Activated CD4-positive, CD25-positive, alpha-beta regulatory T cell treated with anti-CD3 and anti-CD28 coated beads, Interleukin-2, amount 50 U/mL, for 24 hours (primary cell): ENCODE results near the gene CDC14A.
"Not testable (repeated sequence)": the region's sequence is repeated elsewhere in the genome, so short reads cannot be mapped to it uniquely, and the experiment has no call there.

Experiments
- ATAC-seq, 2 donors: fragments of 150-1000 bp; cut with Tn5 transposase; one replicate each; pipeline ENCODE4 v1.10.0; 2021; ENCODE audit warnings: mild to moderate bottlenecking in 1 of 2, moderate library complexity in 1 of 2

Gene CDC14A, protein sequence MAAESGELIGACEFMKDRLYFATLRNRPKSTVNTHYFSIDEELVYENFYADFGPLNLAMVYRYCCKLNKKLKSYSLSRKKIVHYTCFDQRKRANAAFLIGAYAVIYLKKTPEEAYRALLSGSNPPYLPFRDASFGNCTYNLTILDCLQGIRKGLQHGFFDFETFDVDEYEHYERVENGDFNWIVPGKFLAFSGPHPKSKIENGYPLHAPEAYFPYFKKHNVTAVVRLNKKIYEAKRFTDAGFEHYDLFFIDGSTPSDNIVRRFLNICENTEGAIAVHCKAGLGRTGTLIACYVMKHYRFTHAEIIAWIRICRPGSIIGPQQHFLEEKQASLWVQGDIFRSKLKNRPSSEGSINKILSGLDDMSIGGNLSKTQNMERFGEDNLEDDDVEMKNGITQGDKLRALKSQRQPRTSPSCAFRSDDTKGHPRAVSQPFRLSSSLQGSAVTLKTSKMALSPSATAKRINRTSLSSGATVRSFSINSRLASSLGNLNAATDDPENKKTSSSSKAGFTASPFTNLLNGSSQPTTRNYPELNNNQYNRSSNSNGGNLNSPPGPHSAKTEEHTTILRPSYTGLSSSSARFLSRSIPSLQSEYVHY

DNA sequence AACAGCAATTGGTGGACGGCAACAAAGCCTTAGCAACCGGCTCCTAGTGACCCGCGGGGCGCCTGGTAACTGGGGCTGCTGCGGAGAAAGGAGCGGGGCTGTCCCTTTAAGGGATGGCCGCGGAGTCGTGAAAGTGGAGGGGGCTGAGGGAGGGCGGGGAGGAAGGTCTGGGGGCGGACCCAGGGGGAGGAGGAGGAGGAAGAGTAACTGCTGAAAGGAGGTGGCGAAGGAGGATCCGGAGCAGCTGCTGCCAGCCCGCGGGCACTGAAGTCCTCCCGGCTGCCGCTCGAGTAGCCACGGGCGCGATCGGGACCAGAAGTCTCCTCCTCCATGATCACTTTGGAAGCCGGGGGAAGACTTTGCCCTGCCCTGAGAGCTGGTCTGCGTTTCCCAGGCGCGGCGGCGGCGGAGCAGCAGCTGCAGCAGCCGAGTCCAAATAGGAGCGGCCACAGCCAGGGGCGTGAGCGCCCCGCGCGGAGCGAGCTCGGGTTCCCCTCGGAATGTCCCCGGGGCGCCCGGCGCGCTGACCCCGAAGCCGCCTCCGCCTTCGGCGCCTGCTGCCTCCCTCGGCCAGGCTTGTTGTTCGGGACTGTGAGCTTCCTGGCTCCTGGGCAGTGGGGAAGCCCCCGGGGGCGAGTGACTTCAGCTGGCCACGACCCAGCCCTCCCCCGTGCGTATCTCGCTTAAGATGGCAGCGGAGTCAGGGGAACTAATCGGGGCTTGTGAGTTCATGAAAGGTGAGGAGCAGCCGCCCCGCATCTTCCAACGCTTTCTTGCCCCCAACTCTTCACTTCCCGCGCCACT is at the start of gene CDC14A:
TSS of gene CDC14A (plus strand) at position 240 of the 804 bp plus-strand sequence. CDS start at position 689, 449 bp downstream.
- peak; percentile 68 for ATAC-seq

DNA sequence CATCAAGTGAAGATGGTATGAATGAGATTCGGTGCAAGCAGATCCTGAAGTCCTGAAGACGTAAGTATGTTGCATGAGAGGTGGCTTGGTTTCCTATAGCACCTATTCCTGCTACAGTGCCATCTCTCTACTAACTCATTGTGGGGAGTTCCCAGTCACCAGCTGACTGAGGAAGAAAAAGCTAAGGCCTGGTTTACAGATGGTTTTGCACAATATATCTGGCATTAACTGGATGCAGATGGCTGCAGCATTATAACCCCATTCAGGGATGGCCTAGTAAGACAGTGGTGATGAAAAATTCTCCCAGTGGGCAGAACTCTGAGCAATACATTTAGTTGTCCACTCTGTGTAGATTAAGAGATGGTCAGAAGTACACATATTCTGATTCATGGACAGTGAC is 49.6 kb upstream of the CDC14A start:
- no peak for ATAC-seq

DNA sequence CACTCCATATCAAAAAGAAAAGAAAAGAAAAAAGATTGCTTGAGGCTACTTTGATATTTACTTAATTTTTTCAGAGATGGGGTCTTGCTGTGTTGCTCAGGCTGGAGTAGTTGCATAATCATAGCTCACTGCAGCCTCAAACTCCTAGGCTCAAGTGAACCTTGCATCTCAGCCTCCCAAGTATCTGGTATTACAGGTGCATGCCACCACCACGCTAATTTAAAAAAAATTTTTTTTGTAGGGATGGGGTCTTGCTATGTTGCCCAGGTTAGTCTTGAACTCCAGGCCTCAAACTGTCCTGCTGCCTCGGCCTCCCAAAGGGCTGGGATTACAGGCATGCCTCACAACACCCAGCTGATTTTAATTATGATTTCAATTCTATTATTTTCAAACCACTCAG is 48.1 kb upstream of the CDC14A start:
- no peak for ATAC-seq

DNA sequence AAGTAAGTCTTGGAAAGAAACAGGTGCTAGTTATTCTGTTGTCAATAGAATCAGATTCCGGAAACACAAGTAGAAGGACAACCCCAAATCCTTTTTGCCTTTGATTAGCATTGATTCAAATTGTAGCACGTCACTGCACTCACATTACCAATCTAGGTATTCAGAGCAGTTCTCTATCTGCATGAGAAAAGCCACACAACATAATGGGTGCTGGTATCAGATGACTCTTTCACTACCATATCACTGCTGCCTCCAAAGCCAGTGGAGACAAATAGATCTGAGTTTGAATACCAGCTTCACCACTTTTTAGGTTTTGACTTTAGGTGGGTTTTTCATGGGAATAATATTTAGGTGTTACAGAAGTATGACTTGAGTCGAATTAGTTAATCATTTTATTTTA is 47.4 kb upstream of the CDC14A start:
- ATAC-seq: no peak

DNA sequence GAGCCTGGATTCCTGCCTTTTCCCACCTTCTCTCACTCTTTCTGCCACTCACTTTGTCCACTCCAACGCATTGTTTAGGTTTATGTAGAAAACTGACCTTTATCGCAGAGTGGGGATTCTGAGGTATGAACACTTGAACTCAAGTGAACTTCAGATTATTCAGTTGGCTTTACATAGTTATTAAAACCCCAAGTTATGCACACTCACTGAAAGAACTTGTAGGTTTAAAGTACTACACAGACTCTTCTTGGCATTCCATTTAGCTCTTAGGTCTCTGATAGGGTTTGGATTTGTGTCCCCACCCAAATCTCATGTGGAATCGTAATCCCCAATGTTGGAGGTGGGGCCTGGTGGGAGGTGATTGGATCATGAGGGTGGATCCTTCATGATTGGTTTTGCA is 46.4 kb upstream of the CDC14A start:
- no peak for ATAC-seq

DNA sequence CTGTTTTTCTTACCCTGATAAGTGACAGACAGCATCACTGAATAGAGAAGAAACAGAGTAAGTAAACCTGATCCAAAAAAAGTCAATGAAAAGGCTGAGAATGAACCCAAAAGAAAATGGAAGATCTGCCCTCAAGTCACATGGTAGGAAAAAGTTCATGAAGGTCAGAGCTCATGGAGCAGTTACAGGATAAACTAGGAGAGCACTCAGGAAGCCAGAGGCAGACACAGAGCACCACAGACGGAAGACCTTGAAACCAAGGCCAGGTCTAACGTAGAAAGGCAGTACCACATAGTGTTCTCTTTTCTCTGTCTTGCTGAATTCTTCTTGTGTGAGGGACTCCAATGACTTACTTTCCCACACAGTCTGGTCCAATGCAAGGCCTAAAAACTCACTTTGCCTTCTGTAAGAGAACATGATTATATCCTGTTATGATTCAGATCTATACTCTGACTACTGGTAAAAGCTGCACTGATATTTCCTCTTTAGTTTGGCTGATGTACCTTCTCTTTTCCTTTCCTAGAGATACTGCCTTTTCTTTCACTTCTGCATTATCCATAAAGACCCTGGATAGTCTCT is 45.5 kb upstream of the CDC14A start:
- ATAC-seq: peak; percentile 66 to 77

DNA sequence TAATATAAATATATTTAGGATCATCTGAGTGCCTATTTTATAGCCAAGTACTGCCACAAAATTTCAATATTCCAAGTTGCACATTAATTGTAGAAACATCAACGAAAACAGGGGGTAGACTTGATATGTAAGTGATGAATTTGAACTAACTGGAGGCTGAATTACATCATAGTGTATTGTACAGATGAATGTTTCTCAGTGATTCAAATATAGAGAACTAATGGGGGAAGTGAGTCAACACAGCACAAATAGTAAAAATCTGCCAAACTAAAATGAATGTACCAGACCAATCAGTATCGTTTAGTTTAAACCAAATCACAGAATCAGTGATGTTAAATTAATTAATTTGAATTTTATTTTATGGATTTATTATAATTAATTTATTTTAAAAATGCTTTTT is 43.5 kb upstream of the CDC14A start:
- peak; percentile 78 to 81 for ATAC-seq

DNA sequence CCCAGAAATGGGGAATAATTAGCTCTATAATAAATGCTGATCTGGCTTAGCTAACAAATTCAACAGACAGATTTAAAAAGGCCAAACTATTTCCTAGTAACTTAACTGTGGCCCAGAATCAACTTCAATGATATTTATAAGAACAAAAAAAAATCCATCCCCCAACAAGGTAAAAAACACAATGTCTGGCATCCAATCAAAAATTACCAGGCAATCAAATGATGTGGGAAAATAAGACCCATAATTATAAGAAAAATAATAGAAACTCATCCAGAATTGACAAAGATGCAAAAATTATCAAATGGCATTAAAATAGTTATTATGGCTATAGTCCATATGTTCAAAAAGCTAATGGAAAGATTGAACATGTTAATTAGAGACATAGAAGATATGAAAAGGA is 42.4 kb upstream of the CDC14A start:
- no peak for ATAC-seq

DNA sequence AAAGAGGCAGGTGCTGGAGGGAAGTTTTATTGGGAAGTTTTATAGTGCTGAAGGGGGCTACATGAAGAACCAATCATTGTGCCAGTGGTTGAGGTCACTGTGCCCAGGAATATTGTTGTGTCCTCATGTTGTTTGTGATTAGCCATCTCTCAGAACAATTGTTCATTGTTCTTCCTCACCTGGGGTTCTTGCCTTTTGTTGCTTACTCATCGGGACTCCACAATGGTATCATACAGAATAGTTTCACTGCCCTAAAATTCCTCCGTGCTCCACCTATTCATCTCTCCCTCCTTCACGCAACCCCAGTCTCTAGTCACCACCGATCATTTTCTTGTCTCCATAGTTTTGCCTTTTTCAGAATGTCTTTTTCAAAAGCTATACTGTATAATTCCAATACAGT is 38.9 kb upstream of the CDC14A start:
- no peak for ATAC-seq

DNA sequence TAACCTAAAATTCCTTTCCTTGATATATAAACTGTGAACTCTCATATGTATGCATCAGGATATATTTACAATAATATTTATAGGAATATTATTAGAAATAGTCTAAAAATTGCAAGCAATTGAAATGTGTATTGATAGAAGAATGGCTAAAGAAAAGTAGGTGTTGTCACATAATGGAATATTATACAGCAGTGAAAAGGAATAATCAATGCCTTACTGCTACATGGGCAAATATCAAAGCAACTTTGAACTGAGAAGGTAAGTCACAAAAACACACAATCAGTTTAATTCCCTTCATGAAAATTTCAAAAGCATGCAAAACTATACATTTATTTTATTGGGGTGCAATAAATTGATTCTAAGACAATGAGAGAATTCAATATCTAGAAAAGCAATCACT is 35.7 kb upstream of the CDC14A start:
- no peak for ATAC-seq

DNA sequence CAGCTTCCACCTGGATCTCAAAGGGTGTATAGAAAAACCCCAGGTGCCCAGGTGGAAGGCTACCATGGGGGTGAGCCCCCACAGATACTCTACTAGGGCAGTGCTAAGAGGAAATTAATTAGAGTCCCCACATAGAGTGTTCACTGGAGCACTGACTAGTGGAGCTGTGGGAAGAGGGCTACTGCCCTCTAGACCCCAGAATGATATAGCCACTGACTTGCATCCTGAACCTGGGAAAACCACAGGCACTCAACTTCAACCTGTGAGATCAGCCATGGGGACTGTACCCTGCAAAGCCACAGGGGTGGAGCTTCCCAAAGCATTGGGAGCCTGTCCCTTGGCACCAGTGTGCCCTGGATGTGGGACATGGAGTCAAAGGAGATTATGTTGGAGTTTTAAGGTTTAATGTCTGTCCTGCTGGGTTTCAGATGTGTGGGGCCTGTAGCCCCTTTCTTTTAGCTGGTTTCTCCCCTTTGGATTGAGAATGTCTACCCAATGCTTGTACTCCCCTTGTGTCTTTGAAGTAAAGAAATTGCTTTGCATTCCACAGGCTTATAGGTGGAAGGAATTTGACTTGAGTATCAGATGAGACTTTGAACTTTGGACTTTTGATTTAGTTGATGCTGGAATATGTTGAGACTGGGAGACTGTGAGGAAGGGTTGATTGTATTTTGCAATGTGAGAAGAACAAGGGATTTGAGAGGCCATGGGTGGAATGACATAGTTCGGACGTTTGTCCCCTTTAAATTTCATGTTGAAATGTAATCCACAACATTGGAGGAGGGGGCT is 31.8 kb upstream of the CDC14A start:
- no peak for ATAC-seq

DNA sequence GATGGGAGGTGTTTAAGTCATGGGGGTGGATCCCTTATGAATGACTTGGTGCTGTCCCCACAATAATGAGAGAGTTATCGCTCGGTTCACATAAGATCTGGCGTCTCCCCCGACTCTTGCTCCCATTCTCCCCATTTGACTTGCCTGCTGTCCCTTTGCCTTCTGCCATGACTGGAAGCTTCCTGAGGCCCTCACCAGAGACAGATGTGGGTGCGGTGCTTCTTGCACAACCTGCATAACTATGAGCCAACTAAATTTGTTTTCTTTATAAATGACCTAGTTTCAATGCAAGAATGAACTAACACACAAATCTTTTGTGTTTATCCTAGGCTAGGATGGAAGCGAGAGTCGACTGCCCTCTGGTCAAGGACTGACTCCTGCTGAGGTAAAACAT is 31.2 kb upstream of the CDC14A start:
- ATAC-seq: no peak

DNA sequence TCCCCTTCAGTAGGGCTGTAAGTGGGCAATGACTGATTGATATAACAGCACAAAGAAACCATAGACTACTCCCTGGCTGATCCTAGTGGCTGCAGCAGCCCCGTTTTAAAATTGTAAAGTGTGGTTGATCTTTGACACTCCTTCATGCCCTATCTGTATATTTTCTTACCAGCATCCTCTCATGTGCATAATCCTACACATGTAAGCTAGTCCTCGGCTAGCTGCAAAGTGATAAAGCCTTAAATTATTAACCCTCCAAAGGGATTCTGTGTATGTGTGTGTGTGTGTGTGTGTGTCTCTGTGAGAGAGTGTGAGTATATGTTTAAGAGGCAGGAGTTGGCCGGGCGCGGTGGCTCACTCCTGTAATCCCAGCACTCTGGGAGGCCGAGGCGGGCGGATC is 30.8 kb upstream of the CDC14A start:
- no peak for ATAC-seq

DNA sequence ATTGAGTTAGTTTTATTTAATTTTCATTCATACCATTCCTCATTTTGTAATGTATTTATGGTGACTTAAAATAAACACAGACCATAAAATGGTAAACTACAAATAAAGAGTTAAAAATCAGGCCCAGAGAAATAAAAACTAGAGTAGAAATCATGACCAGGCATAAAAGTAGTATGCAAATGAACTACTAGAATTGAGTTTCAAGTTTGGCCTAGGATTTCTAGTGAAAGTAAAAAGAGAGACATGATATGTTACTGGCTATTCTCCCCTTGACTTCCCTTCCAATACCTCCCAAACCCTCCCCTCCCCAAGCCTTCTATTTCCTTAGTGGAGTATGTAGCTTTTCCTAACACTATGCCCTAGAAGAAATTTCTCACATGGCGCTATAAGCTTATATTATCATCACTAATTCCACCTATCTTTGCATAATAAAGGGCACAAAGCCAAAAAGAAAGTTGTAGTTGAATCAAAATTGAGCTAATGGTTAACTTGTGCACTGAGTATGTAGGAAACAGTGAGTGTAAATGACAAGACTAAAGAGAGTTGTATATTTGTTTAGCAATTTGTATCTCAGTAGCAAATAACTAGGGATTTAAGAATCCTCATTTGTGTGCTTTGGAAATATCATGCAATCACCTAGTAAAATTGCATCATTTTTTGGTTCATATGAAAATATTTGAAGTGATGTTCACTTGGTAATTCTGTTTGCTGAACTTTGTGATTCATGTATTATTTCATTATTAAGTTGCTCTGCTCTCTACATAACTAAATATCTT is 29.7 kb upstream of the CDC14A start:
- ATAC-seq: peak in 1 of 2 donors; percentile 27

DNA sequence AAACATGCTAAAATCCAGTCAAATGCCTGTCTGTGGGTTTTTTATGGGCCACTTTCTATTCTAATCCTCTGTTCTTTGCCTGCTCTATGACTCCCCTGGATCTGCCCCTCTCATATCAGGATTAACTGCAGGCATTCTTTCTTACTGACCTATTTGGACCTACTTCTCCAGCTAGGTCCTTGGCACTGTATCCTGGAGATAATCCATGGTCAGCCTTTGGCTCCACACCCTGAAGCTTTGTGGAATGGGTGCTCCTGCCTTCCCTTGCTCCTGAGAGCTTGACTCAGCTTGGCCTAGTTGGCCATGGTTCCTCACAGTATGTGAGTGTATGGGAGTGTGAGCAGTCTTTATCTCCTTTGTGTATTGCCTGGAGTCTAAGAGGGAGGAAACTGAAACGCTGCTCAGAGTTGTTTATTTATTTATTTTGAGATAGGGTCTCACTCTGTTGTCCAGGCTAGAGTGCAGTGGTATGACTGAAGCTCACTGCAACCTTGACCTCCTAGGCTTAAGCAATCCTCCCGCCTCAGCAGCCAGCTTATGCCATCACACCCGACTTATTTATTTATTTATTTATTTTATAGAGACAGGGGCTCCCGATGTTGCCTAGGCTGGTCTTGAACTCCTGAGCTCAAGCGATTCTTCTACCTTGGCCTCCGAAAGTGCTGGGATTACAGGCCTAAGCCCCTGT is 28.7 kb upstream of the CDC14A start:
- ATAC-seq: no peak

DNA sequence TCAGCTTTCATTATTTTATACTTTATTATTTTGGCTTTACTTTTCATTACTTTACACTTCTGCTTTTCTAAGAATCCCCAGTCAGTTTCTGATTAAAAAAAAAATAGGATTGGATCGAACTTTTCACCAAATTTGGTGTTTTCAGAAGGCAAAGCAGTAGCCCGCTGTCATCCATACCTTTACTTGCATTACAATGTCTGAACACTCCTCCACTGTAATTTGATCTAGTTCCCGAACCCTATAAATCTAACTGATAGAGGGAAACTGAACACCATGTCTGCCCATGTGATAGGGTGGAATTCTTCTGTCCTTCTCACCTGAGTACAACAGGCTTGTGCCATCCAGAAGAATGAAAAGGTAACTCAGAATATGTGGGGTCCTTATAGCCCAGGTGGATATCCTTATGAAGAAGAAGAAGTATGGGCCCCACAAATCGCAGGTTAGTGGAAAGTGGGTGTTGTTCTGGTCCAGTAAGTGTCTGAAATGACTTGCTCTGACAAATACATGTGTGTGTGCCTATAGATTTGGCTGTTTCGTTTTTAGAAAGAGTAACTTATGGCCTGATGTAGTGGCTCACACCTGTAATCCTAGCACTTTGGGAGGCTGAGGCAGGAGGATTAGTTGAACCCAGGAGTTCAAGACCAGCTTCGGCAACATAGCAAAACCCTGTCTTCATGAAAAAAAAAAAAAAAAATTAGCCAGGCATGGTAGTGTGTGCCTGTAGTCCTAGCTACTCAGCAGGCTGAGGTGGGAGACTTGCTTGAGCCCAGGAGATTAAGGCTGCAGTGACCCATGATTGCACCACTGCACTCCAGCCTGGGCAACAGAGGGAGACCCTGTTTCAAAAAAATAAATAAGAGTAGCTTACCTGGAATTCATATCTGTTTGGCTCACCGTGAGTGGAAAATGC is 26.6 kb upstream of the CDC14A start:
- ATAC-seq: no peak

DNA sequence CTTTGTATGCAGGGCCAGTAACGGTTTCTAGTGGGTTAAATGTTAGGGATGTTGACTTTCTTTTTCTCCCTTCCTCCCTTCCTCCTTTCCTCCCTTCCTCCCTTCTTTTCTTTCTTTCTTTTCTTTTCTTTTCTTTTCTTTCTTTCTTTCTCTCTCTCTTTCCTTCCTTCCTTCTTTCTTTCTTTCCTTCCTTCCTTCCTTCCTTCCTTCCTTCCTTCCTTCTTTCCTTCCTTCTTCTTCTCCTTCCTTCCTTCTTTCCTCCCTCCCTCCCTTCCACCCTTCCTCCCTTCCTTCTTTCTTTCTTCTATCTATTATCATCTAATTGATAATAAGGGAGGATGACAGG is 26.0 kb upstream of the CDC14A start:
- not testable (repeated sequence) for ATAC-seq

DNA sequence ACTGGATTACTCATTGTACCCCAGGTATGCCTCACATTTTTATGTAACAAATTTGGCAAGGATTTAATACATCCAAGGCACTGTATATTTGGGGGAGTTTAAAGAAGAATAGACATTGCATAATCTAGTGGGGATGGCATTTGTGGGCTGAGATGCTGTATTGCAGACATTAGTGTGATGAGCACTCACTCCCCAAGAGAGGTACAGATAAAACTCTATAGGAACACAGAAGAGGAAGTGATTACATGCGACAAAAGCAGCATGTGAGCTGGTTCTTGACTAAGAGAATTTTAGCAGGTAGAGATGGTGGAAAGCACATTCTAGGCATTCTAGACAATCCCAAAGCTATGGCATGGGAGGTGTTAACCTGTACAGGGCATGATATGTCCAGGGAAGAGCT is 24.2 kb upstream of the CDC14A start:
- ATAC-seq: no peak

DNA sequence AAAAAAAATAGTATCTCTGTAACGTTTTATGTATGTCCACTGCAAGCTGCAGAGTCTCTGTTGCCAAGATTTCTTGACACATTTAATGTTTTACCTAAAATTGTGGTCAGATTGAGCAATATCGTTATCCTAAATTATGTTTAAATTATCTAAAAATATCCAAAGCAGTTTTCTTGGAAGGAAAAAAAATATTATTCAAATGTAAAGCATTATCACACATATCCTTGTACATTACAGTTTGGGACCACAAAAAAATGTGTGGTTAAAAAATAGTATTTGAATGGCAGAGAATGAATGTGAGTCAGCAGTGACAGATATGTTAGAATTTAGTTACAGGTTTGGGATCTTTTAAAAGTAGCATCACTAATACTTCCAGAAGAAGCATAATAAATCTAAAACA is 21.2 kb upstream of the CDC14A start:
- not testable (repeated sequence) for ATAC-seq

DNA sequence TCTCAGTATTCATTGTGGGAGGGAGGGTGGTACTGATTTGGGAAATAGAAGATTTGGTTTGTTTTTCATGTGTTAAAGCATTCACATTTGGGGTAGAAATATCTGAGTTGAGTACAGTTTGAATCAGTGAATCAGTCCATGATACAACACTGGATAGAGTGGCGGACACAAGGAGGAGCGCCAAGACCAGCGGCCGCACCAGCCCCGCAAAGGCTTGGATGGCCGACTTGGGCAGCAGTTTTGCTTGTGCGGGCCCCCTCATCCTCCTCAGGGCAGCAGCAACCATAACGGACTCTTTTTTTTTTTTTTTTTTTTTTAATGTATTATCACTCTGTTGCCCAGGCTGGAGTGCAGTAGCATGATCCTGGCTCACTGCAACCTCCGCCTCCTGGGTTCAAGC is 20.0 kb upstream of the CDC14A start:
- no peak for ATAC-seq
